NCI-H748 (cell line): ENCODE measurements around the gene CACNA2D2.
A peak's percentile ranks its signal among the peaks of the same experiment; 100 is the strongest.

Source experiments
- DNase-seq: peaks from one replicate; lab custom pipeline; 2025; ENCODE audit not compliant: unreplicated experiment; lab: John Stamatoyannopoulos, UW

Gene CACNA2D2

DNA sequence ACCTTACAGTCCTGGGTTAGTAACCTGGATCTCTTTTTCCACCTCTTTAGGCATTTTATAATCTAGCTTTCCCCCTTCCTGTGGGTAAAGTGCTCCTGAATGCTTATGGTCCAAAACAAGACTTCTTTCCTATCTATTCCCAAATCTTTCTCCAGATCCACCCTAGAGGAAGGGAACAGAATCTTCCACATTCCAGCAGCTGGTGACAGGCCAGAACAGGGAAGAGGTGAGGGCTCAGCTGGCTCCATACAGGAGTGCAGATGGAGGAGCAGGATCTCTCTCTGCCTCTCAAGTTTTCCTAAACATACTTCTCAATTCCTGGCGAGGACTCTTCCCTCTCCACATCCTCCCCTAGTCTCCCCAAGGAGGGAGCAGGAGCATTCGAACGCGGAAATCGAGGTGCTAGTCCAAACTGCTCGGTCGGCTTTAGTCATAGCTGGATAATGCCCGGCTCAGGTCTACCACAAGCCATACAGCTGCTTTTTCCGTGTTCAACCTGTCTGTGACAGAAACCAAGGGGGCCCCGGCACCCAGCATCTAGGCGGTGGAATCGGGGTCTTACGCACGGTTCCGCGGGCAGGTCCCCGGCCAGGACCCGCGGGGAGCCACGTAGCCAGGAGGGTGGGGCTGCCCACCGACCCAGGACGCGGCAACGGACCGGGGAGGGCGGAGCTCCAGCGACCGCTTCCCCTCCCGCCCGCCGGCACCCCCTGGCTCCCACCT lies 166.8 kb downstream of the CACNA2D2 start:
- DNase-seq, result no peak

DNA sequence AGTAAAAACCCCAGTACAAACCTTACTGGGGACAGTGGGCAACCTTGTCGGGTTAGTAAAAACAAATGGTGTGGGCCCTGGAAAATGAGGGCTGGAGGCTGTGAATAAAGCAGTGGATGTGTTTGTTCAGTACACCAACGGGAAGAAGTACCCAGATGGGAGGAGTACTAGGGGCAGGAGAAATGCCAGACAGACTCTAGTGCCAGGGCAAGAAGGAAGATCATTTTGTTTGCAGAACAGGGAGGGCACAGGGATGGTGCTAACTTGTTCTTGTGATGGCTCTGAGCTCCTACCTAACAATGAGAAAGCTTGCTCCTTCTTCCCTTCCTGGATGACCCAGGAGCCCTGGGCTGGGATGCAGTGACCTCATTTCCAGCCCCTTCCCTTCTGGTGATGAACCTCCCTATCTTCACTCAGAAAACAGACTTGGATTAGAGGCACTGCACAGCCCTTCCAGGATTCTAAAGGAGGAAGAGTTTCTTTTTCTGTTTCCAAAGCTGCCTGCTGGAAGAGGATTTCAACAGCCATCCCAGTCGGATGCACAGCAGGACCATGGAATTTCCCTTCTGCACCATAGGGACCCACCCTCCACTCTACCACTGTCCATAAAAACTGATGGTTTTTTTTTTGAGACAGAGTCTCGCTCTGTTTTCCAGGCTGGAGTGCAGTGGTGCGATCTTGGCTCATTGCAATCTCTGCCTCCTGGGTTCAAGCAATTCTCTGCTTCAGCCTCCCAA lies 168.9 kb downstream of the CACNA2D2 start:
- DNase-seq, result no peak

DNA sequence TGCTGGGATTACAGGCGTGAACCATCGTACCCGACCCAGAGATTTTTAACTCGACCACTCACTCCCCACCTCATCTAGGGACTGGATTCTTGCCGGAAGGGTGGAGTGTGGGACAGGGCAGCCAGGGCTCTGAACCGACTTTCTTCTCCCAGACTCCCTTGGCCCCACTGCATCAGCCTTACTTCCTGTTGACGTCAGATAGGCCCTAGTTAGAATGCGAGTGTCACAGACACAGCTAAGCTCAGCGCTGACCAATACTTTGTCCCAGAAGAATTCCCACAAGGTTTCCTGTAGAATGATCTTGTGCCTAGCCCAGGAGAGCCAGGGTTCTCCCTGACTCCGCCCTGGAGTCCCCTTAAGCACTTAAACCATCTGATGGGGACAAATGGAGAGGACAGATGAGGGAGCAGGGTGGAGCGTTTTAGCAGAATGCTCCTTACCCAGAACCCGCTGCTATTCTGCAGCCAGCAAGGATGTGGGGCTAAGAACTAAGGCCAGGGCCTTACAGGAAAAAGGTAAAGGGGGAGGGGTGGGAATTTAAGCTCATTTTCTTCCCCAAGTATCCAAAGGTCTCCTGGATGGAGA lies 169.6 kb downstream of the CACNA2D2 start:
- DNase-seq, result no peak

DNA sequence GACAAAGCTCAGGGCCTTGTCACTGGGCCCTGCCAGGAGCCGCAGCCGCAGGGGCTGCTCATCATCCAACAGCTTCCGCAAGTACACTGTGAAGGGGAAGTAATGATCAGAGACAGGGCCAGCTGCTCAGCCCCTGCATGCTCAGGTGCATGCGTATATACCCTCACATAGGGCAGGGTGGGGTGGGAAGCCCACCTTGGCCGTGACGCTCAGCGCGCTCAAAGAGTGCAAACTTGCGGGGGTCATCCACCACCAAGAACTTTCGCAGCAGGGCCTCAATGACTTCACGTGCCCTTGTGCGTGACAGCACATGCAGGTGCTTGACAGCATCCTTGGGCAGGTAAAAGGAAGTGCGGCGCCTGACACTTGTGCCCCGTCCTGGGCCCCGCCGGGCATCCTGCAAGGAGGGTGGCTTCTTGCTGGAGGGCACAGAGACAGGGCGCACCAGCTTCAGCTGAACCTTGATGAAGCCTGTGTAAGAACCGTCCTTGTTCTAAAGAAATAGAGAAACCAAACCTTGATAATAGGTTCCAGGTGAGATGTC lies 172.0 kb downstream of the CACNA2D2 start:
- no peak for DNase-seq

DNA sequence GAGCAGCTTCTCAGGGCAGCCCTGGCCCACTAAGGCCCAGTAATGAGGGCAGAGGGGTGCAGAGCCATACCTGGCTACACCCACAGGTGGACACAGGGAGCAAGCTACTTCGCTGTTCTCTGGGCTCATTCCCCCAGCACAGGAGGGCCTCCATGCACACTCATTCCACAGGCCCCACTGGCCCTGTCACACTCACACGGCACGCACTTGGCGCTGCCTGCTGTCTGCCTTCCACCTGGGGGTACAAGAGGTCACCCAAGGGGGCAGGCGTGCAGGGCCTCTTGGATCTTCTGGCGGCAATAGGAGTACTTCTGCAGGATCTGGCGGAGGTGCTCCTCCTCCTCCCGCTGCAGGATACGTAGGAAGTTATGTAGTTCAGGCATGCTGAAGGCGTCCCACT lies 173.1 kb downstream of the CACNA2D2 start:
- no peak for DNase-seq

DNA sequence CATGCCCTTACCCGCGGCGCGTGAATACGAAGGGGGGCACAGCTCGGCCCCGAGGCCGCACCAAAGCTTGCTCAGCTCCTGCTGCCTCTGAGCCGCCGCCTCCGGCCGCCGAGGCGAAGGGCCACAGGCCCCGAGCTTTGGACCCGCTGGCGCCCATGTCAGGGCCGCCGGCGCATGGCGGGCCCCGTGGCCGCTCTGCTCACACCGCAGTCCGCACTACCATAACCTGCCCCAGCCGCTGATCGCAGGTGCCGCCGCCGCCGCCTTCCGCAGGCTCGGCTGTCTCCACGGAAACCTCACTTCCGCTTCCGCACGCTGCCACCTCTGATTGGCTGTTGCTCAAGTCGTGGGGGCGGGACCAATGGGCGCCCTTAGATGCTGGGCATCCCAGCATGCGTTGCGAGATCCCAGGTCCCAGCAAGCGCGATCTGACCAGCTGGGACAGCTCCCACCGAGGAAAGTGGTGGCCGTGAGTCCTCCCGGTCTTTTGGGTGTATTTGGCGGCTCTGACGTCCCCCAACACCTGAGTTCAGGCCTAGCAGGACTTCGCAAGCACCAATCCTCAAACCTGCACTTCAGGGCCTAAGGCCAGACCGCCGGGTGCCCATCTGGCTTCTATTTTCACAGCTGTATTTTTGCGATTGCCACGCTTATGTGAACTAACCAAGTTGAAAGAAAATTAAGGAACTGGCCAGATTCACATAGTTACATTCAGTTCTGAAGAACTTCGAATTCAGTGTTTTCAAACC lies 175.3 kb downstream of the CACNA2D2 start, which contains the start of gene TUSC2:
Gene TUSC2 (minus strand): TSS at position 281 of the 749 bp plus-strand sequence. CDS start 124 bp downstream, at position 157.
- DNase-seq, result peak; percentile 96

DNA sequence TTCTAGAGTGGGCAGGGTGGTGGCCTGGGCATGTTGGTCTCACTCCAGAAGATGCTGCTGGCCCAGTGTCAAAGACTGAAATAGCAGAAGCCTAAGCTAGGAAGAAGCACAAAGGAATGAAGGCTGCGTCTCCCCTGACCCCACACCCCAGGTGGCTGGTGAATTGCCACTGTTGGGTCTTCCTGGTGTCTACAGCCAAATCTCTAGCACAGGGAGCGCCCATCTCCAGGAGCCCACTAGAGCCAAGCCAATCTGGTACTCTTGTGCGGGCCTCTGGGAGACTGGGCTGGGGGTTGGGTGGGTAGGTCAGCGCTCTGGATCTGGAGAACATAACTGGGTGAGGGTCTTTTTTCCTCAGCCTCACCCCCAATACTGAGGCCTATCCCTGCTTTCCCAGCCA lies 176.3 kb downstream of the CACNA2D2 start:
- DNase-seq, result no peak

DNA sequence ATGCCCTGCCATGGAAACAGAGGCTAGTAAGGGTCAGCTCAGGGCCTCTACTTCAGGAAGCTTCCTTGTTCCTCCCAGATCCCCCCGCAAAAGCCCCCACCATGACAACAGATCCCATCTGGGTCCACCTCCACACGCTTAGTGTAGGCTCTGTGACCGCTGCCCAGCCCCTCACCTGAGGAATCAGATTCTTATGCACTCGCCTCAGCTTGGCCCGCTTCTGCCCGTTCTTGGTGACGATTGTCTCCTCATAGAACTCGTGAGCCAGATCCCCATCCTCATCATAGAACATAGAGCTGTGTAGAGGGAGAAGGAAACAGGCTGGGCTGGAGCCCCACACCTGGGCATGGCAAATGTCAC lies 177.3 kb downstream of the CACNA2D2 start:
- DNase-seq, result no peak

DNA sequence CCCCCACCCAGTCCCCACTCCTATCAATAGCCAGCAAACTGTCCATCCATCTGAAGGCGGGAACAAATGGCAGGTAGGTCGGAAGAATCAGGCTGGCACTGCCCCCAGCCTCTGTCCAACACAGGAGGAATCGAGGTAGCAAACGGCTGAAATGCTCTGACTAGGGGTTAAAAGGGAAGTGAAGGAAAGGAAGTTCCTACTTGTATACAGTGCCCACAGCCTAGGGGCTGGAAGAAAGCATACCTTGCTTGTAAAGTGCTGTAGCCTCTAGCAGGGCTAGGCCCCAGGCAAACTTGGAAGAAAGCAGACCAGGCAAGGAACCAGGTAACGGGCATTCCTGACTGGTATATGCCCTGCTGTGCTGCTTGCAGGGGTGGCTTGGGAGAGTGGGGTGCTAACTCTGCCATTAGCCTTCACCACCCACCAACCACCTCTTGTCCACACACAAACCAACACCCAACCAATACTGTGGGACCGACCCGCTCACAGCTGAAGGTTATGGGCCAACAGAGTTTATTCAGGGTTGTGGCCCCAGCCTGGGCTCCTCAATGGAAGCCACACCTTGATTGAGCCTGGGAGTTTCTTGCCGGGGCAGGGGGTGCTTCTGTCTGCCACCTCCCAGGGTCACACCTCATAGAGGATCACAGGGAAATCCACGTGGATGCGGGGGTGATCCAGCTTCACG lies 177.8 kb downstream of the CACNA2D2 start:
- DNase-seq, result no peak

DNA sequence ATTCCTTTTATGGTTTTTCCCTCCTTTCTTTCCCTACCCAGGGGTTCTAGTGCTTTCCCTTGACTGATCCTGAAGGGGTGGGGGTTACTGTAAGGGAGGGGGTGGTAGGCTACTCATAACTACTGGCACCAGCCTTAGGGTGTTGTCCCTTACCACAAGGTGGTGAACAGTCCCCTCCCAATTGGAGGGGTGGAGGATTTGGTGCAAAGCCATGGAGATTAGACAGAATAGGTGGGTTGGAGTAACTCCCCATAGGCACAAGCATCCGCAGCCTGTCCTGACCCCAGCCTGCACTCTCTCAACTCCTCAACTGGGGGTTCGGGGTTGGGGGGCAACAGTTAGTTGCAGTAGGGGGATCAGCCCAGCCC lies 178.3 kb downstream of the CACNA2D2 start:
- DNase-seq, result no peak

DNA sequence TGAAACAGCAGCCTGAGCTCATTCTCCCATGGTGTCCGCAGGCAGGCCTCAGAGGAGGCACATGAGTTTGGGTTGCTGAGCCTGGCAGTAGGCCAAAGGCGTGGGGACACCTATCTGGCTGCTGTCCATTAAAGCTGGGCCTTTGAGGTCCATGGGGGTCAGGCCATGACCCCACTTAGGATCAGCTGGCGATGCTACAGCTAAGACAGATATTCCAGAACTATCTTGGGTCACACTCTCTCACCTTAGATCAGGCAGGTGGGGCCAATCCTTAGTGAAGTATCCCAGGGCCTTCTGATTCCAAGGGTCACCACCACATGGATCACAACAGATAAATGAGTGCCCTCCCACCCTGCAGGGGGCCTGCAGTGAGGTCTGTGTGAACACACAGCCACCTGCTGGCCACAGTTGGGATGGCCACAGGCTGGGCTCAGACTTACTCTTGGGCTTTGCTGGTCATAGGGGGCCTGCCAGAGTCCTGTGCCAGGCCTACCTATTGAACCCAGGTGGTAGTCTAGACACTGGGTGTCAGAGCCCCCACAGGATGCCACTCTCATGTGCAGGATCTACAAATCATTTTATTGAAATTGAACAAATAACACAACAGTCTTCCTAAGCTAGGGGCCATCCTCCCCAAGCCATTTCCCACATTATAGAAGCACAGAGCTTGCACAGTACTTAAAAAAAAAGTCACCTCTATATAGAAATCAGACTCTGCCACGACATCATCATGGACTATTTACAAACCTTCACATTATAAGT lies 178.9 kb downstream of the CACNA2D2 start:
- DNase-seq, result peak; percentile 67

DNA sequence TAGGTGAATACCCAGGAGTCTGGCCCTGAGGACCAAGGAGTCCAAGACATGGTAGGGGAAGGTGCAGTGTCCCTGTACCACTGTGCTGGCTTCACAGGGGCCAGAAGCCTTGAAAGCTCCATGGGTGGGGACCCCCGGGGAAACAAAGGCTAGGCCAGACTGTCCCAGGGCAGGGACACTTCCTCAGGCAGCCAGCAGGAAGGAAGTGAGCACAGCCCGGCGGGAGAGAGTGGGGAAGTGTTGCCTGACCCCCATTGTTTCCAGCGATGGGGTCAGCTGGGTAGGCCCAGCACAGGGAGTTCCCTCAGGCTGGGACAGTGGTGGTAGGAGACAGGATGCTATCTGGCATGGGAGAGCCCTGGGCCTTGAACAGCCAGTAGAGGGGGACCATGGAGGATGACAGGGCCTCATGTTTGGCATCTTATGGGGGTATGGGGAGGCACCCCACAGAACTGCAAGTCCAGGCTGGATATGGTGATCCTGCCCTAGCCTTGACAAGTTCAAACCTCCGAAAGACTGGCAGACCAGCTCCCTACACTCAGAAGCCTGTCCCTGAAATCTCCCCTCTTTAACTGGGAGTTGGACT lies 179.7 kb downstream of the CACNA2D2 start:
- DNase-seq, result no peak

DNA sequence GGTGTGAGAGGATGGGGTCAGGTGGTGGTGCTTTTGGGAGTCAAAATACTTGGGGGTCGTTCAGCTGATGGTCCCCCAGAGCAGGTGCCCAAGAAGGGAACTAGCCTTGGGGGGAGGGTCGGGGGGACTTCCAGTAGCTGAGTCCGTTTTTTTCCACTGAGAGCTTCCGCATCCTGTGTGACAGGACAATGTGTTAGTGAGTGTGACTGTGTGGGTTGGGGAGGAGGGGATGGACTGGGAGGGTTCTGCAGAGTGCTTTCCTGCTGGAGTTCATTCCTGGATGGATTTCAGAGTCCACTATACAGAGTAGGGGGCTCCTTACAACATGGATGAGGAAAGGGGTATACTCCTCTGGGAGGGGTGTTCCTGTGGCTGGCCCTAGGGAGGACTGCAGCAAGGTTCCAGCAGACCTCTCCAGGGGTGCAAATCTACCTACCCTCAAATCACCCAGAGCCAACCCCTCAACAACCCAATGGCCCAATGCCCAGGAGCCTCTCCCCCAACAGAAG lies 180.3 kb downstream of the CACNA2D2 start:
- no peak for DNase-seq

DNA sequence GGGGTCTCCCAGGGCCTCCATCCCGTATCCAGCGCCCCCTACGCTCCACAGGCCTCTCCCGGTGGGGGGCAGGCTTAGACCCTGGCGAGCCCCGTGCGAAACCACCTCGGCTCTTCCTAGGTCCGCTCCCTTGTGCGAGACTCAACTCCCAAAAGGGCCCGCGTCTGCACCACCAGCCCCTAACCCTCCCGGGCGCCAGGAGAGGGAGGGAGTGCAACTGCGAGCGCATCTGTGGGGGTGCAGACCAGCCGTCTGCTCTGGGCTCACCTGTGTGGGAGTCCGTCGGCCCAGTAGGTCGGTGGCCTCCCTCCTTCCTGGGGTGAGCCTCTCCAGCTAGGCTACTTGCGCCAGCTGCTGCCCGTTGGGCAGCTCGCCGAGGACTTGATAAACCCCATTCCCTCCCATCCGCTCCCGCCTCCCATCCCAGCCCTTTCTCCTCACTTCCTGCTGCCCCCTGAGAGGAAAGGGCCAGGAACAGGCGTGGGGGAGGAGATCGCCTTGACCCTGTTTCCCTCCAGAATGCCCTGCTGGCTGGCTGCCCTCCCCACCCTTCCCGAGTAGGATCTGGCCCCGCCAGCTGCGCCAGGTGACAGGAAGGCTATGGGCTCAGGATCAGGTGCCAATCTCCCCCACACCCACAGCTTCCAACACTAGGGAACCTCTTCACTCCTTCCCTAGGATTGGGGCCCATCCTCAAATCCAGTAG lies 180.9 kb downstream of the CACNA2D2 start, which contains the start of gene HYAL2:
Gene HYAL2 (minus strand): TSS at position 360 of the 706 bp plus-strand sequence. CDS start 2,256 bp downstream, outside the sequence.
- no peak for DNase-seq

DNA sequence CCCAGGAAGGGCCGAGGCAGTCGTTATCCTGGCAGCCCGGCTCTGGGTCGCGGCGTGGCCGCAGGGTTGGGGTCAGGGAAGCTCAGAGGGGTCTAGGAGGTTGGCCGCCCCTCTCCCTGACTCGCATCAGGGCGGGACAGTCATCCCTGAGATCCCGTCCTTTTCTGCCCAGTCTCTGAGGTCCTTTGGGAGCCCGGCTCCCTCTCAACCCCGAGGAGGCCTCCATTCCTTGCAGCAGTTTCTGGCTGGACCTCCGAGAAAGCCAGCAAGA lies 181.4 kb downstream of the CACNA2D2 start:
- DNase-seq, result no peak

DNA sequence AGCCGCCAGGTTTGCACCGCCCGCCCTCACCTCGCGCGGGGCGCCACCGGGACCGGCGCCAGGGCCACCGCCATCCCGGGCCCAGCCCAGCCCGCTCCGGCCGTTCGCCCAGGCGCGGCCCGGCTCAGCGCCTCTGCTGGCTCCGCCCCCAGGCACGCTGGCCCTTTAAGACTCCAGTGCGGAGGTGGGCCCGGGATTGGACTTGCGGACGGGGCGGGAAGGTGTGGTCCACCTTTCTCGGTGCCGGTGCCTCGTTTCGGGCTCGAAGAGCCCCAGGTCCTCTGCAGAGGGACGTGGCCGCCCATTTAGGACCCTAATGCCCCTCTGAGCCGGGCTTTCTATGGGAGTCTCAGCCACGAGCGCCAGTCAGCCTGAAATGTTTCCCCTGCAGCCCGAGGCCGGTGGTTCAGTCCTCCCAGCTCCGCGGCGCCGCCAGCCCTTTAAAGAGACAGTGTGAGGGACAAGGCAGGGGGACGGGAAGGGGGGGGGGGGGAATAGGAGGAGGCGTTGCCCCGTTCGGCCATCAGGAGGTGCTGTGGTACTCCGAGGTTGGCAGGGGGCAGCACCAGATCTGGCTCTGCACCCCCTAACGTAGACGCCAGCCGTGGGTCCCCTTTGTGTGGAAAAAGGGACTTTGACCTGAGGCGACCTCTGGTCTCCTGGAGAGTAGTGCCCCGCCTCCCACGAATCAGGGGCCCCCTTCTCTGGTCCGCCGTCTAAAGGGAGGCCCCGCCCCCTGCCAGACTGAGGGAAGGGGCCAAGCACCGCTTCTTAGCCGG lies 181.9 kb downstream of the CACNA2D2 start:
- DNase-seq, result peak; percentile 86

DNA sequence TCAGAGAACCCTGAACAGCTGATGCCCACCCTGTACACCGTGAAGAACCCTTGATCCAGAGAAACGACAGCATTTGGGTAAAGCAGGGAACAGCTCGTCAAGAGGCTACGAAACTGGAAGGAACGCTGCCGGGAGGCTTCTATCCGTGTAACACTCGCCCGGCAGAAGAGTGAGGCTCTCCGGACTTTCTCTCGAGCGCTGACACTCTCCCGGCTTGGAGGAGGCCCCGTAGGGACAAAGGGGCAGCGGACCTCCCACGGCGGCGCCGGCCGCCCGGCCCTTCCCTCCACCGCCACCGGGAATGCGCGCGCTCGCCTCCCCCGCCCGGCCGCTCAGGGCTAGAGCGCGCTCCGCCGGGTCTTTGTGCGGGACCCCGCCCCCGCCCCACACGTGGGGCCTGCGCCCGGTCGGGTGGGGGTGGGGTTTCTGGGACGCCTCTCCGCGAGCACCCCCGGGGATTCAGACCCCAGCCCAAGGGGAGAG lies 182.5 kb downstream of the CACNA2D2 start:
- DNase-seq, result peak; percentile 76
